Esophagus muscularis mucosa (tissue), 4 donors: Measurements from ENCODE around the gene TRHDE. TPM values are rescaled to one million over a fixed set of nuclear protein-coding genes. Genes with fewer than 3 reads are reported as not detected.

Experiments used
- DNase-seq: peaks from one replicate; pipeline ENCODE4 v3.0.0-alpha.2; 2017; ENCODE audit errors: extremely low spot score
- H3K27ac ChIP-seq, 4 donors: fragments of 200-600 bp; sonication (generic); replicated peaks in 1 of 4; 1 replicate in 3 of 4; 2 replicates in 1 of 4; pipeline ENCODE4 v1.5.1; 2016 to 2019; ENCODE audit warnings: mild to moderate bottlenecking in 1 of 4
- H3K27me3 ChIP-seq, 4 donors: fragments of 200-600 bp; sonication (generic); one replicate each; pipeline versions ENCODE4 v1.5.1 to v1.6.0; 2016 to 2019
- H3K36me3 ChIP-seq, 4 donors: fragments of 200-600 bp; sonication (generic); one replicate each; pipeline ENCODE4 v1.5.1; 2016 to 2019
- H3K4me1 ChIP-seq, 4 donors: fragments of 200-600 bp; sonication (generic); one replicate each; pipeline ENCODE4 v1.5.1; 2016 to 2019
- H3K4me3 ChIP-seq, 4 donors: fragments of 200-600 bp; sonication (generic); 1 replicate in 2 of 4; 2 replicates in 2 of 4; pipeline ENCODE4 v1.5.1; 2016 to 2019; ENCODE audit warnings: mild to moderate bottlenecking in 4 of 4, moderate library complexity in 1 of 4
- H3K9me3 ChIP-seq, 4 donors: fragments of 200-600 bp; sonication (generic); 1 replicate in 3 of 4; 2 replicates in 1 of 4; pipeline ENCODE4 v1.5.1; 2016 to 2019
- EP300 ChIP-seq: sonication (generic); formaldehyde crosslinking; IDR thresholded peaks from one replicate; pipeline ENCODE4 v1.6.1; 2017; ENCODE audit warnings: antibody characterized with exemption
- POLR2A ChIP-seq: fragments of 450-650 bp; IDR thresholded peaks from one replicate; pipeline ENCODE4 v1.6.1; 2017; ENCODE audit warnings: antibody characterized with exemption, moderate library complexity, mild to moderate bottlenecking, low read depth
- POLR2AphosphoS5 ChIP-seq, 2 donors: sonication (generic); formaldehyde crosslinking; IDR thresholded peaks; one replicate each; pipeline ENCODE4 v1.6.1; 2017; ENCODE audit warnings: antibody characterized with exemption in 2 of 2
- WGBS: methylation state at CpG from one replicate; pipeline ENCODE4 v1.1.5; 2018; 5-methylcytosine and 5-hydroxymethylcytosine counted together
- intact Hi-C: fragments of 100-400 bp; cut with DNase I; formaldehyde crosslinking; loops from one replicate; pipeline ENCODE4 v1.15.1; 2023
- total RNA-seq, 4 donors: library from RNA; depleted of rRNA; stranded (reverse); fragments of >200 nt; gene quantifications; one replicate each; pipeline versions ENCODE4 v1.1.0 to v1.2.1, GENCODE V29; 2016
- TF ChIP-seq, protein P1 (sequence below), 3 experiments: fragments of 200-600 bp in 2 of 3; fragments of 450-650 bp in 1 of 3; sonication (generic) in 2 of 3; IDR thresholded peaks; one replicate each; pipeline ENCODE4 v1.5.1; 2017 to 2019; ENCODE audit warnings: antibody characterized with exemption in 3 of 3, mild to moderate bottlenecking in 2 of 3, moderate library complexity in 1 of 3

The TRHDE gene
- total RNA-seq, 4 donors from 2014 or later = 0.33 to 1.2 (median 0.74) TPM

DNA sequence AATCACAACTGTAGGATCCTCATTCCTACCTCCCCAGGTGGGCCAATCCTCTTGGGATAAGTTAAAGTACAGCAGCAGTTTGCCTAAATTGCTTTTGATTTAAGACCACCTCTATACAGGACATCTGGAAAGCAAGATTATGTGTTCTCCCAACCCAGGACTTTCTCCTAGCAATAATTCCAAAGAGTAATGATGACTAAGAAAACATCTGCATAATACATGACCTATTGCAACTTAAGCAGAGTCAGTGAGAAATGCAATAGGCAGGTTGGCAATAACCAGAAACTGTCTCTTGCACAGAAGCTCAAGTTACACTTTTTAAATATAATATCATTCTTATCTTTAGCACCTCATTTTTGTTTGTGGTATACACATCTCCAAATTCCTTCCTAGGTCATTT, 275.4 kb downstream of the TRHDE start:
- no peak for DNase-seq
- Histone ChIP-seq H3K4me1 (no peaks in the 10 kb centered on the region), H3K27ac (no peak overlapping the region), H3K27me3 (no peaks in the 10 kb centered on the region), H3K4me3 (no peak overlapping the region), H3K9me3 (no peaks in the 10 kb centered on the region), H3K36me3 (no peaks in the 10 kb centered on the region)
- intact Hi-C loops = no loop called here
- no peak for TF ChIP-seq POLR2AphosphoS5 (IDR thresholded peaks at IDR 0.05)
- TF ChIP-seq EP300 = no peak
- no peak for TF ChIP-seq POLR2A
- TF ChIP-seq, protein P1, sequence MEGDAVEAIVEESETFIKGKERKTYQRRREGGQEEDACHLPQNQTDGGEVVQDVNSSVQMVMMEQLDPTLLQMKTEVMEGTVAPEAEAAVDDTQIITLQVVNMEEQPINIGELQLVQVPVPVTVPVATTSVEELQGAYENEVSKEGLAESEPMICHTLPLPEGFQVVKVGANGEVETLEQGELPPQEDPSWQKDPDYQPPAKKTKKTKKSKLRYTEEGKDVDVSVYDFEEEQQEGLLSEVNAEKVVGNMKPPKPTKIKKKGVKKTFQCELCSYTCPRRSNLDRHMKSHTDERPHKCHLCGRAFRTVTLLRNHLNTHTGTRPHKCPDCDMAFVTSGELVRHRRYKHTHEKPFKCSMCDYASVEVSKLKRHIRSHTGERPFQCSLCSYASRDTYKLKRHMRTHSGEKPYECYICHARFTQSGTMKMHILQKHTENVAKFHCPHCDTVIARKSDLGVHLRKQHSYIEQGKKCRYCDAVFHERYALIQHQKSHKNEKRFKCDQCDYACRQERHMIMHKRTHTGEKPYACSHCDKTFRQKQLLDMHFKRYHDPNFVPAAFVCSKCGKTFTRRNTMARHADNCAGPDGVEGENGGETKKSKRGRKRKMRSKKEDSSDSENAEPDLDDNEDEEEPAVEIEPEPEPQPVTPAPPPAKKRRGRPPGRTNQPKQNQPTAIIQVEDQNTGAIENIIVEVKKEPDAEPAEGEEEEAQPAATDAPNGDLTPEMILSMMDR (IDR thresholded peaks at IDR 0.05) = no peak

DNA sequence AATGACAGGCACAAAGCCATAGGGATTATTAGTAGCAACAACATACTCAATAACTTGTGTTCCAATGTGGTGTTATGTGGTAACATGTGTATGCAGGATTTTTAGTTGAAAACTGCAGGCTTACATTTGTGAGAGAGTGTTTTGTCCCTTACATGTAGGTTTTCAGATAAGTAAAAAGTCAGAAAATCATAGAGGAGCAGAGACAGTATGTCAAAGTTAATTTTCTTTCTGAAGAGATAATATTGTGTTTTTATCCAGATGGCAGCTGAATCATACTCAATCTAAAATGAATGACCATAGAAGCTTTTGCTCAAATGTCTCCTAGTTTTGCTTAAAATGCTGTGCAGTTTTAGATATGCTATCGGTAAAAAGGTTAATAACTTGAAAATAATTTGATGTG, 277.0 kb downstream of the TRHDE start:
- intact Hi-C loops = no loop called here
- H3K27me3 ChIP-seq = no peaks in the 10 kb centered on the region
- no peaks in the 10 kb centered on the region for H3K9me3 ChIP-seq
- no peak overlapping the region for H3K27ac ChIP-seq
- no peak for DNase-seq
- TF ChIP-seq POLR2AphosphoS5 (IDR thresholded peaks at IDR 0.05) = no peak
- H3K4me3 ChIP-seq = no peak overlapping the region
- no peaks in the 10 kb centered on the region for H3K36me3 ChIP-seq
- WGBS = 90% methylated on average over 1 of the region's 1 CpG
- H3K4me1 ChIP-seq = no peaks in the 10 kb centered on the region

DNA sequence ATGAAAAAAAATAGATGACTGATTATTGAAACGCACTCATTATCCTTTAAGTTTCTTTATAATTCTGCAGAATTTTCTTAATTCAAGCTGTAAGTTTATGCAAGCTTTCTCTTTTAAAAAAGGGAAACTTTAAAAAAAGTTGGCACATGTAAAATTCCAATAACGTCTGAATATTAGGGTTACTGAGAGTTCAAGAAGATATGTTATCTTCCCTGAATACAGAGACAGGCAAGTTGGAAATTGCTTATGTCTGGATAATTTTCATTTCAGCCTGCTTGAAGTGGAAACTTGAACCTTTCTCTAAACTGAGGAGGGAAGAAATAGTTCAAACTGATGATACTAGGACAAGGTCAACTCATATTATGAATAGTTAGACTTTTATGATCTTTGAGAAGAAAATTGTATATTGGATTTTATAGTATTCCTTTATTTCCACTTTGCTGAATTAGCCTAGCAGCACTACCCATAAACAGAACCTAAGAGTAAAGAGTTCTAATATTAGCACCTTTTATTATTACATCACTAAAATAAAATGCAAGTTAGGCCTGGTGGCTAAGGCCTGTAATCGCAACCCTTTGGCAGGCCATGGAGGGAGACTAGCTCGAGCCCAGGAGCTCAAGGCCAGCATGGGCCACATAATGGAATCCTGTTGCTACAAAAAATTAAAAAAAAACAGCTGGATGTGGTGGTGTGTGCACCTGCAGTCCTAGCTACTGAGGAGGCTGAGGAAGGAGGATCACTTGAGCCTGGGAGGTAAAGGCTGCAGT, 288.0 kb downstream of the TRHDE start:
- no peak for DNase-seq
- TF ChIP-seq POLR2A (no peak), POLR2AphosphoS5 (IDR thresholded peaks at IDR 0.05) (no peak), EP300 (no peak)
- TF ChIP-seq, protein P1 (IDR thresholded peaks at IDR 0.05) = no peak

DNA sequence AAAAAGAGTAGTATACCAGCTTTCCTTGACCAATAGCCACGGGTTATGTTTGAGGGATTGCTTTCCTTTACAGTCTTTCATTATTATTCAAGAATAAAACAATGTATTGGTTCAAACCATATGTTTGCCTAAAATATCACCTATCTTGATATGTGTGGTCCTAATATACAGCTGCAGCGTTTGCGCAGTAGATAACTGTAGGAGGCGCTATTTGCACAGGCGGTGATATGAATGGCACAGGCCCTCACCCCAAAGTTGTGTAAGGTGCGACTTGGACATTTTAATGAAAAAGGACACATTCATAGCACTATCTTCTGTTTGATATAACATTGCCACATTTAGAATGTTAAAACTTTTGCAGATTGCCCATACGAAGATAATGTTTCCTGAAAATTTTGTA, 298.4 kb downstream of the TRHDE start:
- Histone ChIP-seq H3K36me3 (no peaks in the 10 kb centered on the region), H3K27ac (no peak overlapping the region), H3K4me3 (no peak overlapping the region), H3K4me1 (no peaks in the 10 kb centered on the region), H3K27me3 (no peaks in the 10 kb centered on the region), H3K9me3 (no peaks in the 10 kb centered on the region)
- WGBS = 76% methylated on average over 7 of the region's 7 CpGs
- intact Hi-C loops = no loop called here
- DNase-seq = no peak
- TF ChIP-seq, protein P1 (IDR thresholded peaks at IDR 0.05) = no peak
- TF ChIP-seq EP300 (no peak), POLR2AphosphoS5 (IDR thresholded peaks at IDR 0.05) (no peak), POLR2A (no peak)

More for the DNA sequence above, 288.0 kb downstream of the TRHDE start:
- intact Hi-C loops = no loop called here
- no peaks in the 10 kb centered on the region for H3K4me1 ChIP-seq
- WGBS = 56% methylated on average over 4 of the region's 4 CpGs
- no peaks in the 10 kb centered on the region for H3K9me3 ChIP-seq
- H3K4me3 ChIP-seq = no peak overlapping the region
- H3K27me3 ChIP-seq = no peaks in the 10 kb centered on the region
- H3K36me3 ChIP-seq = no peaks in the 10 kb centered on the region
- no peak overlapping the region for H3K27ac ChIP-seq

DNA sequence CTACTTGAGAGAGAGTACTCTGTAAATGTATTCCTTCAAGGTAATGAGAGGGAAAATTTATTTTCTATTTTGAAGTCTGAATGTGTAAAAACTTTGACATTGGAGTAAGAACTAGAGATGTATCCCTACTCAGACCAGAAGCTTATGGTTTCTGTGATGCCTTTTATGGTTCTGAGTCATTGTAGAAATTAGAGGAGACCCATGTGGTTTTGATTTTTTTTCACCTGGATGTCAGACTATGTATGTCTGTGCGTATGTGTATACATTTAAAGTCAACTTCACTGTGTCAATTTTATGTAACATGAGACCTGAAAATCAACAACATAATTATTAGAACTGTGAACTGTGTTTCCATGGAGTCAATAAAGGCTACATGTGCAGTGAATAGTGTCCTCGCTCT, 302.0 kb downstream of the TRHDE start:
- WGBS = 87% methylated on average over 2 of the region's 2 CpGs
- TF ChIP-seq, protein P1 (IDR thresholded peaks at IDR 0.05) = no peak
- TF ChIP-seq EP300 (no peak), POLR2AphosphoS5 (IDR thresholded peaks at IDR 0.05) (no peak)
- Histone ChIP-seq H3K36me3 (no peaks in the 10 kb centered on the region), H3K4me1 (no peaks in the 10 kb centered on the region), H3K9me3 (no peaks in the 10 kb centered on the region), H3K27ac (no peak overlapping the region), H3K27me3 (no peaks in the 10 kb centered on the region), H3K4me3 (no peak overlapping the region)
- no peak for DNase-seq
- intact Hi-C loops = no loop called here
